HFFc6 (cell line): Measurements from ENCODE around the gene GLOD4. TPM values are rescaled to one million over a fixed set of nuclear protein-coding genes. Genes with fewer than 3 reads are reported as not detected.

Source experiments
- DNase-seq: peaks from one replicate; pipeline ENCODE4 v3.0.0-alpha.2; 2018
- H3K27ac Mint-ChIP-seq: 2 replicates; pipeline ENCODE4 v1.8.0; 2020; ENCODE audit warnings: mild to moderate bottlenecking, mixed read lengths
- H3K27me3 Mint-ChIP-seq: 2 replicates; pipeline ENCODE4 v1.8.0; 2021; ENCODE audit warnings: mild to moderate bottlenecking, moderate library complexity, mixed read lengths; ENCODE audit not compliant: insufficient read depth
- H3K36me3 Mint-ChIP-seq: 2 replicates; pipeline ENCODE4 v1.8.0; 2021; ENCODE audit warnings: low read depth, mixed read lengths
- H3K4me1 Mint-ChIP-seq: 2 replicates; pipeline ENCODE4 v1.8.0; 2020; ENCODE audit warnings: low read depth, mixed read lengths
- H3K4me3 Mint-ChIP-seq: 2 replicates; pipeline ENCODE4 v1.8.0; 2020; ENCODE audit warnings: mild to moderate bottlenecking, moderate library complexity, mixed read lengths
- H3K9me3 Mint-ChIP-seq: 2 replicates; pipeline ENCODE4 v1.8.0; 2020; ENCODE audit warnings: mild to moderate bottlenecking, mixed read lengths
- total RNA-seq, 6 experiments: library from RNA; stranded (reverse); fragmentation: NEBNext Ultra II Directional; extraction: Animal tissue kit (Norgen Biotek cat#: 25700); gene quantifications; 2 replicates in 1 of 6; 3 replicates in 5 of 6; pipeline ENCODE4 v1.2.3, GENCODE V29; 2021
- TF ChIP-seq, protein P1 (sequence below): fragments of 200-600 bp; sonication (generic); IDR thresholded peaks from 2 replicates; pipeline ENCODE4 v1.5.0; 2021; ENCODE audit warnings: antibody characterized with exemption, mild to moderate bottlenecking

The GLOD4 gene
- total RNA-seq, 6 experiments from 2014 or later: 43.8 to 57.9 (median 48.6) TPM

DNA sequence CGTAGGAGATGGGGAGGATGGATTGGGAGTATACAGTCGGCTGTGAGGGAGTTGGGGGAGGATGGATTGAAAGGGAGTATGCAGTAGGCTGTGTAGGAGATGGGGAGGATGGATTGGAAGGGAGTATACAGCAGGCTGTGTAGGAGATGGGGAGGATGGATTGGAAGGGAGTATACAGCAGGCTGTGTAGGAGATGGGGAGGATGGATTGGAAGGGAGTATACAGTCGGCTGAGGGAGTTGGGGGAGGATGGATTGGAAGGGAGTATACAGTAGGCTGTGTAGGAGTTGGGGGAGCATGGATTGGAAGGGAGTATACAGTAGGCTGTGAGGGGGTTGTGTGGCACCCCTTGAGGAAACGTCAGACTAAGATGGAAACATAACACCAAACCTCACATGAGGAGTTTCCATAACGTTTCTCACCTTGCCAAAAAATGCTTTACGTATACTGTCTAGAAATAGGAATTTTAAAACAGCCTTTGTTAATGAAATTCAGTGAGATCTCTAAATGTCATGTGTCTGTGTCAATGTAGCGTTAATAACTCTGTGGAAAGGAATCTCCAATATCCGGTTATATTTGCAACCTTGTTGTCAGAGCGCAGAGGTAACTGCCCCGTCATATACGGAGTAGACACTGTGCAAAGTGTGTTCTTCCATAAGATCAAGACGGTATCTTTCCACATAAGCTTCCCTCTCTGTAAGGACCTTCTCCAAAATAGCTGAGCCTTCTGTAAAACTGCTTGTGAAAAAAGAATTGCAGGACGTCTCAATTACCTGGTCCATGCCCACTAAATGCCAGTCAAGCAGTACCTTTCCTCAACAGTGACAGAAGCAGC, 61.2 kb downstream of the GLOD4 start:
- Mint-ChIP-seq H3K4me3 (no peak overlapping the region), H3K9me3 (no peaks in the 10 kb centered on the region), H3K36me3 (no peaks in the 10 kb centered on the region), H3K27me3 (no peaks in the 10 kb centered on the region; the same call in 1 of the 2 replicates), H3K27ac (no peak overlapping the region), H3K4me1 (0 out of 2 replicates have a peak, but pooled peaks cover 5% of the 10 kb centered on the region)
- no peak for DNase-seq
- TF ChIP-seq, protein P1, sequence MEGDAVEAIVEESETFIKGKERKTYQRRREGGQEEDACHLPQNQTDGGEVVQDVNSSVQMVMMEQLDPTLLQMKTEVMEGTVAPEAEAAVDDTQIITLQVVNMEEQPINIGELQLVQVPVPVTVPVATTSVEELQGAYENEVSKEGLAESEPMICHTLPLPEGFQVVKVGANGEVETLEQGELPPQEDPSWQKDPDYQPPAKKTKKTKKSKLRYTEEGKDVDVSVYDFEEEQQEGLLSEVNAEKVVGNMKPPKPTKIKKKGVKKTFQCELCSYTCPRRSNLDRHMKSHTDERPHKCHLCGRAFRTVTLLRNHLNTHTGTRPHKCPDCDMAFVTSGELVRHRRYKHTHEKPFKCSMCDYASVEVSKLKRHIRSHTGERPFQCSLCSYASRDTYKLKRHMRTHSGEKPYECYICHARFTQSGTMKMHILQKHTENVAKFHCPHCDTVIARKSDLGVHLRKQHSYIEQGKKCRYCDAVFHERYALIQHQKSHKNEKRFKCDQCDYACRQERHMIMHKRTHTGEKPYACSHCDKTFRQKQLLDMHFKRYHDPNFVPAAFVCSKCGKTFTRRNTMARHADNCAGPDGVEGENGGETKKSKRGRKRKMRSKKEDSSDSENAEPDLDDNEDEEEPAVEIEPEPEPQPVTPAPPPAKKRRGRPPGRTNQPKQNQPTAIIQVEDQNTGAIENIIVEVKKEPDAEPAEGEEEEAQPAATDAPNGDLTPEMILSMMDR: no peak

DNA sequence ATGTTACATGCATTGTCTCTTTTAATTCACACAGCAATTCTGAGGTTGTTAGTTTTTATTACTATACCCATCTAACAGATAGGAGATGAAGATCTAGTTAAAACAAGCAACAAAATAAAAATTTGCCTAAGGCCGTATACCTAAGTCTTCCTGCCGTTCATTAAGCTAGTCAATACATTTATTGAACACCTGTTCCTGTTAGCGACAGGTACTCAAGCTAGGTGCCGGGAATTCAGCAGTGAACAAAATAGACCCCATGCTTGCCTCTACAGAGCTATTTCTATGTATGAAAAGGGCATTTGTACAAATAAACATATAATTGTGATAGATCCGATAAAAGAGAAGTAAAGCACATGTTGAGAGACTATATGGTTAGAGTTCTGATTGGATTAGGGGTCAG, 64.0 kb downstream of the GLOD4 start:
- no peaks in the 10 kb centered on the region for H3K9me3 Mint-ChIP-seq
- no peak overlapping the region for H3K27ac Mint-ChIP-seq
- no peak overlapping the region for H3K4me3 Mint-ChIP-seq
- peaks cover 9% of the 10 kb centered on the region for H3K36me3 Mint-ChIP-seq
- TF ChIP-seq, protein P1: no peak
- peaks cover 17% of the 10 kb centered on the region for H3K4me1 Mint-ChIP-seq
- no peaks in the 10 kb centered on the region; the same call in 1 of the 2 replicates for H3K27me3 Mint-ChIP-seq
- DNase-seq: no peak

Other genes starting within 250 kb of the GLOD4 start
- gene VPS53, start 67.4 kb downstream of the GLOD4 start, total RNA-seq: 10 to 100 TPM; 85.3 to 91.0 (median 87.9) TPM
- gene TLCD3A, start 49.7 kb downstream of the GLOD4 start, total RNA-seq: 10 to 100 TPM; 28.2 to 35.8 (median 34.5) TPM
- 10 to 100 TPM; 21.0 to 27.7 (median 21.7) TPM for gene GEMIN4, start 30.0 kb downstream of the GLOD4 start, total RNA-seq
- 10 to 100 TPM; 10.9 to 13.4 (median 12.8) TPM for gene MRM3, start 73 bp upstream of the GLOD4 start, total RNA-seq
- gene NXN, start 197.5 kb upstream of the GLOD4 start, total RNA-seq: 10 to 100 TPM; 81.7 to 93.8 (median 92.2) TPM
- gene TIMM22, start 214.8 kb upstream of the GLOD4 start, total RNA-seq: 10 to 100 TPM; 16.8 to 21.5 (median 18.2) TPM